ENCODE results near the gene ST8SIA1. TPM values are rescaled to one million over a fixed set of nuclear protein-coding genes. Genes with fewer than 3 reads are reported as not detected.
A peak's percentile ranks its signal among the peaks of the same experiment; 100 is the strongest.

Gene ST8SIA1
- polyA plus RNA-seq, 3 donors = 5.7 to 6.8 (median 5.7) TPM

DNA sequence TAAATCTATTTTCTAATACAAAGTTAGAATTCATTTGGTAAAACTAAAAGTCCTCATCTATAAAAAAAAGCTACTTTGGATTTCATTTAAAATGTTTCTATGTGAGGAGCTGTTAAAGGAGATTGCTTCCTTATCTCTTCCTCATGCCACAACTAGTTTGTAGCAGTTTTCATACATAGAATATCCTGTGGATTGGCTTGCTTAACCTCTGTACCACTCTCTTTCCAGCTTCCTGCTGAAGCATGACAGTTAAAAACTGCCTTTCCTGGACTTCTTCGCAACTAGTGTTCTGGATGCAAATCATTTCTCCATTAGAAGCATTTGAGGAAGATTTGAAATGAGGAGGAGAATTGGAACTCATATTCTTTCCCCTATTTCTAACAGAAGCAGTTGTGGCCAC is 49.6 kb downstream of the ST8SIA1 start:
- no peak for DNase-seq (ENCODE audit: low read depth in 3 of 3, low spot score in 2 of 3)

- DNase-seq (ENCODE audit: low read depth in 3 of 3, low spot score in 2 of 3) = no peak
Observed at GRCh38 chr12:22283508-22283907, 51.0 kb downstream of the ST8SIA1 start.

DNA sequence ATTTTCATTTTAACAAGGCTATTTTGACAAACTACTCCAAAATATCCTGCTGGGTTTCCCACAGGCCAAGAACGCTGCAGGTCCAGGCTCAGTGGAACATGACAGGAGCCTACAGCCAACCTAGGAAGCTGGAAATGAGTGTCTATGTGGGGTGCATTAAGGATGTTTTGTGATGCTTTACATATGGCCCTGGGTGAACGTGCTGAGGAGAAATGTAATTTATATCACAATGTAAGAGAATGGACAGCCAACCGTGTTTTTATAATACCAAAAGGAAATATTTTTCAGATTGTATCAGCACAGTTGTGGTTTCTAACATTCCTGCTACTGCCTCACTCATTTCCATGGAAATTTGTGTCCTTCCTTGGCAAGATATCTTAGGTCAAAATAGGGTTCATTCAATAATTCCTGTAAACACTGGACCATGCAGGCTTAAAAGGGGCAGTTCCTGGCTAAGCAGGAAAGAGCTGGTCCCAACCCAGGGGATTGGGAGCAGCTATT is 51.5 kb downstream of the ST8SIA1 start:
- peak in 1 of 3 donors; percentile 3 for DNase-seq (ENCODE audit: low read depth in 3 of 3, low spot score in 2 of 3)

GRCh38 chr12:22282283-22282682 is 52.2 kb downstream of the ST8SIA1 start:
- no peak for DNase-seq (ENCODE audit: low read depth in 3 of 3, low spot score in 2 of 3)

DNA sequence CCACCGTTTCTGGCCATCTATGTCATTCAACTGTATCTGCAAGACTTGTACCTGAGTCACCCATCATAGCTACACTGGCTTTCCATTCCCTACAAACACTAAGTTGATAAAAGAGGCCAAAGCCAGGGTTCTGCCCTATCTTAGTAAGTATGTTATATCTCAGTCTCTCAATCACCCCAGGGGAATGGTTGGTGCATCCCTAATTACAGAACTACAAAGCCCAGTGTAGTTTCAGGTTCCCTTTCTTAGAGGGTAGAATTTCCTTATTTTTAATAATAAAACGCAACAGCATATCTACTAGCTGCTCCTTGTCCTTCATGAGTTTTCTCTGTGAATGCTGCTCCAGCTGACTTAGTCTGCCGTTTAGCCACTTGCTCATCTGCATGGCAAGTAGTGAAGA is 57.6 kb downstream of the ST8SIA1 start:
- no peak for DNase-seq (ENCODE audit: low read depth in 3 of 3, low spot score in 2 of 3)

DNA sequence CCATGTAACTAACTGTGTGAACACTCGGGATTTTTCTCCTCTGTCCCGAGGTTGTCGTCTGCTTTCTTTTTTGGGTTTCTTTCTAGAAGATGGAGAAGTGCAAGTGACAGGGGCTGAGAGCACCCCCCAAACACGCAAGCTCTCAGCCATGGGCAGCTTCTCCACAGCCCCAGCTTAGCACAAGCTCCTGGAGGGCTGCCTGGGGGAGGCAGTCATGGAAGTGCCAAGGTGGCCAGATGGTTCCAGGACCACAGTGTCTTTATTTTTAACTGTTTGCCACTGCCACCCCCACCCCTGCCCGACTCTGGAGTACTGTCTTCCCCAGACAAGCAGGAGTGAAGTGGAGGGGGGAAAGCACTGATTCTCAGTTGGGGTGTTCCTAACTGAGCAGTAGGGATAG is 58.2 kb downstream of the ST8SIA1 start:
- no peak for DNase-seq (ENCODE audit: low read depth in 3 of 3, low spot score in 2 of 3)

DNA sequence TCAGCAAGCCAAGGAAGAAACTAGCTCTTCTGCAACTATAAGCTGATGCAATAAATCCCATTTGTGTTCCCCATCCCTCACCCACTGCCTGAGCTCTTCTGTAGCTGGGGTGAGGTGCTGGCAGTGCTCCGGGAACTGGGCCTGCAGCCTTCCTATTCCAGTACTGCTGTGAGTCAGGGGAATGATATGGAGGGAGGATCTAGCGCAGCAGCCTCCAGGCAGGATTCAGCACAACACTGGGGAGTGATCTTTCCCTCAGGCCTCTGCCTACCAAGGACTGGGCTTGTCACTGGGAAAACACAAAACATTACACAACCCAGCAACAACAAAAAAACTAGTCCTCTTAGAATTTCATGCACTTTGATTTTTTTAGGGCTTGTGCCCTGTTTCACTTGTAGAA is 58.7 kb downstream of the ST8SIA1 start:
- DNase-seq (ENCODE audit: low read depth in 3 of 3, low spot score in 2 of 3) = no peak

DNA sequence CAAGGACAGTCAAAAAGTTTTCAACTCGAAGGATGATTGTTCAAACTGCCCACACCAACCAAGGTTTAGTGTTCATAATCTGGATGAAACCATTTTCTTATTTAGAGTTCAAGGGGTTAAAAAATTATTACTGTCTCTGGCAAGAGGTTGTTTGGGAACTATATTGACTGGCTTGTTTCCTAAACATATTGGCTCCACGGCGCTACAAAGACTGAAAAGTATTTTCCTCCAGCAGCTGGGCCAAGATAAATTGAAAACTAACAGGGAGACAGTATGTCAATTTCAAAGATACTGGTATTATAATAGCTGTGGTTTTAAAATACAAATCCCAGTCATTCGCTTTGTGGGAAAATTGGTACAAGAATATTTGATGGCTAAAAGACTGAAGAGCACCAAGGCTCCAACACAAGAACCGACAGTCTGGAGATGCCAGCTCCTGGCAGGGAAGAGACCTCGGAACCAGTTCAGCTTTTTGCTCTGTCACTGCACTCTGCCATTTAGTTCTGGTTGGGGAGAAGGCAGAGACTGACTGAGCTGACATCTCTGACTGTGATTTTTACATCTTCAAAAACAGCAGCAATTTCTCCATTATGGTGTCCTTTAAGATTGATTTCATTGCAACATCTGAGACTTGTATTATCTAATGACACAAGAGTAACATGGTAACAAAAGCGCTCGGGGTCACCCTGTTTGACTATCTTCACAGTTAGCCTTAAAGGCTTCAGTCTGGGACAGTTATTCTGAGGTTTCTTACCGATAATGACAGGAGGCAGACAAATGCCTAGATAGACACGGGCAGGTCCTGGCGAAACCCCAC is 62.0 kb downstream of the ST8SIA1 start:
- no peak for DNase-seq (ENCODE audit: low read depth in 3 of 3, low spot score in 2 of 3)

DNA sequence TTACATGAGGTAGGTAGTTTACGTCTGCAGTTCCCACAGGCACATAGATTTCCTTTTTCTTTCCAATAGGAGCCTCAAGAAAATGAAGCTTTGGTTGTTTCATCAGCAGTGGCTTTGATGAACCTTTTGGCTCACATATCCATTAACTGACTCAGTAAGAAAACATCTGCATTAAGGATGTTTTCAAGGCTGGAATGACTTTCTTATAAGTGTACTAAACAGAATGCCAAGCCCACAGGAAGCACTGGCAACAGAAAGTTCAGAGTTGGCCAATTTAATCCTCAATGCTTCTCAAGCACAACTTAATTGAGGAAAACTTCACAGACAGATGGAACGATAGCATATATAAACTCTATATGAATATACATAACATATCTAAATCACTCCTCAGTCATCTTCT is 63.5 kb downstream of the ST8SIA1 start:
- no peak for DNase-seq (ENCODE audit: low read depth in 3 of 3, low spot score in 2 of 3)

GRCh38 chr12:22268973-22269372 is 65.5 kb downstream of the ST8SIA1 start:
- DNase-seq (ENCODE audit: low read depth in 3 of 3, low spot score in 2 of 3) = no peak

- no peak for DNase-seq (ENCODE audit: low read depth in 3 of 3, low spot score in 2 of 3)
Observed at GRCh38 chr12:22268406-22268805, 66.1 kb downstream of the ST8SIA1 start.

DNA sequence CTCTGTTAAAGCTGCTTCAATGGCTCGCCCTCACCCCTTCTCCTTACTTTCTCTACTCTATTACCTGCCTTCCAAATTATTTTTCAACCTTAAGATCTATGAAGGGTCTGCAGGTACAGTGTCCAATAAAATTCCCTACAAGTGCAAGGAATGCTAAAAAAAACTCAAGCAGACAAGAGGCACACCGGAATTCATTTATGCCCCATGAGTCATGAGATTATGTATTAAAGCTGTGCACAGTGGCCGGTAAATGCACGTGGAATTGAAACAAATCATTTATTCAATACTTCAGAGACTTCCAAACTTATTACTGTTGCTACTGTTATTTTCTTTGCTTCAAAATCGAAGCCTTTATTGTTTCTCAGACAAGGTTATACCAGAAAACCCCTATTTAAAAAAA is 68.4 kb downstream of the ST8SIA1 start:
- DNase-seq (ENCODE audit: low read depth in 3 of 3, low spot score in 2 of 3) = no peak

DNA sequence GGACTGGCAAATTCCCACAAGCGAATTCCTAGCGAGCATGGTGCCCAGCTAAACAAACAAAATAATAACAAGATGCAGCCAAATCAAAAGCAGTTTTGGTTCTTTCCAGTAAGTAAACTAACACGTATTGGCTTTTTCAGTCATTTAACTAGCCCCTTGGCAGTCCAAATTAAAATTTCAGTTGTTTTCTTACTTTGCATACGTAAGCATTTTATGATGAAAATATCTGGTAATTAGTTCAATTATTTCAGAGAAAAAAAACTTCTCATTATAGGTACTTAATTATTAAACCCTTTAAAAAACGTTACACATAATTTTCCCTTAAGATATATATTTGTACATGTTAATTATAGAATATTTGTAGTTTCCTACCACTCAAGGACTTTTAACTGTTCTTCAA is 70.1 kb downstream of the ST8SIA1 start:
- no peak for DNase-seq (ENCODE audit: low read depth in 3 of 3, low spot score in 2 of 3)

DNA sequence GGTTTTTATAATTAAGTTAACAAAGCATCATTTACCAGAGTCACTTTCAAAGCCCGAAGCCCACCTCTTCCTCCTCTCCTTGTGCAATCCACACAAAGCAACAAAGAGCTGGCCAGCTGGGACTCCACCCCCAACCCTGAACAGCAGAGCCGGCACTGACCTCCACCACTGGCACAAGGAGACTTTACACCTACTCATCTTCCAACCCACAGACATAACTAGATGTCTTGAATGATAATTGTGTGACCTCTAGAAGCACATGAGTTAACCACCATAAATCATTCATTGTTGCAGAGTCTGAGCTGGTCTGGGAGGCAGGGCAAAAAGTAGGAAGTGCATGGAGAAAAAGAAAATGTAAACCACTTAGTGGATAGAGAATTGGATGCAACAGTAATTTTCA is 72.2 kb downstream of the ST8SIA1 start:
- no peak for DNase-seq (ENCODE audit: low read depth in 3 of 3, low spot score in 2 of 3)

DNA sequence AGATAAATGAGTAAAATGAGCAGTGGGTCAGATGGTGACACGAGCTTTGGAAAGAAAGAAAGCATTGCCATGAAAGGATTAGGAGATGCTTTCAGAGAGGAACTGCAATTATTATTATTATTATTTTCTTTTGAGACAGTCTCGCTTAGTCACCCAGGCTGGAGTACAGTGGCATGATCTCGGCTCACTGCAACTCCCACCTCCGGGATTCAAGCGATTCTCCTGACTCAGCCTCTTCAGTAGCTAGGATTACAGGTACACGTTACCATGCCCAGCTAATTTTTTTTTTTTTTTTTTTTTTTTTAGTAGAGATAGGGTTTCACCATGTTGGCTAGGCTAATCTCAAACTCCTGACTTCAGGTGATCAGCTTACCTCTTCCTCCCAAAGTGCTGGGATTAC is 77.4 kb downstream of the ST8SIA1 start:
- DNase-seq (ENCODE audit: low read depth in 3 of 3, low spot score in 2 of 3) = no peak

DNA sequence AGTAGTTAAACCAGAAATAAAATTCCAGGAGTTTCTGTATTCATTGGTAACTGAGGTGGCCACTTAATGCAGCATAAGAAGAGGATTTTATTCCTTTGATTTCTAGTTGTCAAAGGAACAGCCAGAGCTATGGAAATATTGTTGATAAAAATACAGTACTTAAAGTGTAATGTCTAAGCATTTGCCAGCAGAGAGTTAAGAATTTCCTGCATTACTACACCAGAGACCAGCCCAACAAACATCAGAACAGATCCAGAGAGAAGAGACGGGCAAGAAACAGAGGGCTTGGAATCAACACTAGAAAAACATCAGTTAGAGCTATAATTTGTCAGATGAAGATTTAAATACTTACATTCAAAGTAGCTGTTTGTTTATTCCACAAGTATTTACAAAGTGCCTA is 77.9 kb downstream of the ST8SIA1 start:
- DNase-seq (ENCODE audit: low read depth in 3 of 3, low spot score in 2 of 3) = no peak

DNA sequence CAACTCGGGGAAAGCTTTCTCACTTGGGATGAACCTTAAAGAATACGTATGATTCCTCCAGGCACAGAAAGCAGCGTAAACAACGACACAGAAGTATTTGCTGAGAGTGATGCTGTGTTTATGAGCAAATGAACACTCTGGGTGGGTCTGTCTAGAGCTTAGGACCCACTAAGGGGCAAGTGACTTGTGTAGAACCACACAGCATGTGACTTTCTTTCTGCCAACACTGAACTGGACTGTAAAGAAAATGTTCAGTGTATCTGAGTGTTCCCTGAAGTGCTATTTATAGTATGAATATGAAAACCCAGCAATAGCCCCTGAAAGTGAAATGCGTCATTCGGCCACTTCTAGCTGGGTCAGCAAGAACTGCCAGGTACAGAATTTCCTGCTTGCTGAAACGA is 78.5 kb downstream of the ST8SIA1 start:
- DNase-seq (ENCODE audit: low read depth in 3 of 3, low spot score in 2 of 3) = no peak

- DNase-seq (ENCODE audit: low read depth in 3 of 3, low spot score in 2 of 3) = no peak
Observed at GRCh38 chr12:22255097-22255496, 79.4 kb downstream of the ST8SIA1 start.

DNA sequence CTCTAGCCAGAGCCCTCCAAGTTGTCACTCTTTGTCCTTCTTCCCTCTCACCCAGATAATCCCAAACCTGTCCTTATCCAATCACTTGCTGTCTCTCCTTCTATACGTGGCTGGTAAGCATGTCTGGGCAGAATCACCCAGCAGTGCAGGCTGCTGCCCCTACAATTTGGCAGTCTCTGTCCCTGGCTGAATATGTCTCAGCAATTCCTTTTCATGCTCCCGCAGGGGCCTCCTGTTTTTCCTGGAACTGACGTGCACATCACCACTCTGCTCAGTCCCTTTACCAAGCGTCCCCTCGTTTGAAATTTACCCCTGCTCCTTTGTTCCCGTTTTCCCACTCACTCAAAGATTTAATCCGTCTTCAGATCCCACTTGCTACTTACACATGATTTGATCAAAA is 80.0 kb downstream of the ST8SIA1 start:
- DNase-seq (ENCODE audit: low read depth in 3 of 3, low spot score in 2 of 3) = no peak

GRCh38 chr12:22252057-22252456 is 82.5 kb downstream of the ST8SIA1 start:
- no peak for DNase-seq (ENCODE audit: low read depth in 3 of 3, low spot score in 2 of 3)

- no peak for DNase-seq (ENCODE audit: low read depth in 3 of 3, low spot score in 2 of 3)
Observed at GRCh38 chr12:22250762-22251161, 83.7 kb downstream of the ST8SIA1 start.

- DNase-seq (ENCODE audit: low read depth in 3 of 3, low spot score in 2 of 3) = no peak
Observed at GRCh38 chr12:22248571-22249115, 85.9 kb downstream of the ST8SIA1 start.
